AG04449 (cell line): ENCODE measurements around the gene GSK3B.

ENCODE experiments used
- CTCF ChIA-PET: fragments of 350-600 bp; formaldehyde crosslinking; extraction: SDS; loops from one replicate; lab custom pipeline; 2021; ENCODE audit warnings: antibody characterized with exemption; lab: Yijun Ruan, JAX
- POLR2A ChIA-PET: fragments of 400-600, 350-600 bp; formaldehyde crosslinking; extraction: SDS; loops from one replicate; lab custom pipeline; 2020; ENCODE audit warnings: antibody characterized with exemption, inconsistent platforms; lab: Yijun Ruan, JAX
- DNase-seq: peaks from one replicate; pipeline ENCODE4 v3.0.0-alpha.2; 2010; ENCODE audit warnings: low read depth, low spot score
- H3K4me3 ChIP-seq: 2 replicates; pipeline ENCODE4 v1.5.1; 2011; ENCODE audit warnings: low read depth, mild to moderate bottlenecking, control low read depth, low read length
- TF ChIP-seq, protein P1 (sequence below): IDR thresholded peaks from one replicate; pipeline ENCODE4 v1.5.1; 2011; ENCODE audit warnings: mild to moderate bottlenecking, moderate library complexity, low read length, control low read depth, inconsistent platforms; ENCODE audit not compliant: insufficient read depth; ENCODE audit errors: missing control alignments

GSK3B gene

GRCh38 chr3:119885746-119886530, 208.3 kb downstream of the GSK3B start:
- DNase-seq = no peak
- ChIA-PET POLR2A (no interaction called here), CTCF (no interaction called here)
- TF ChIP-seq, protein P1, sequence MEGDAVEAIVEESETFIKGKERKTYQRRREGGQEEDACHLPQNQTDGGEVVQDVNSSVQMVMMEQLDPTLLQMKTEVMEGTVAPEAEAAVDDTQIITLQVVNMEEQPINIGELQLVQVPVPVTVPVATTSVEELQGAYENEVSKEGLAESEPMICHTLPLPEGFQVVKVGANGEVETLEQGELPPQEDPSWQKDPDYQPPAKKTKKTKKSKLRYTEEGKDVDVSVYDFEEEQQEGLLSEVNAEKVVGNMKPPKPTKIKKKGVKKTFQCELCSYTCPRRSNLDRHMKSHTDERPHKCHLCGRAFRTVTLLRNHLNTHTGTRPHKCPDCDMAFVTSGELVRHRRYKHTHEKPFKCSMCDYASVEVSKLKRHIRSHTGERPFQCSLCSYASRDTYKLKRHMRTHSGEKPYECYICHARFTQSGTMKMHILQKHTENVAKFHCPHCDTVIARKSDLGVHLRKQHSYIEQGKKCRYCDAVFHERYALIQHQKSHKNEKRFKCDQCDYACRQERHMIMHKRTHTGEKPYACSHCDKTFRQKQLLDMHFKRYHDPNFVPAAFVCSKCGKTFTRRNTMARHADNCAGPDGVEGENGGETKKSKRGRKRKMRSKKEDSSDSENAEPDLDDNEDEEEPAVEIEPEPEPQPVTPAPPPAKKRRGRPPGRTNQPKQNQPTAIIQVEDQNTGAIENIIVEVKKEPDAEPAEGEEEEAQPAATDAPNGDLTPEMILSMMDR = no peak
- H3K4me3 ChIP-seq = no peak overlapping the region

DNA sequence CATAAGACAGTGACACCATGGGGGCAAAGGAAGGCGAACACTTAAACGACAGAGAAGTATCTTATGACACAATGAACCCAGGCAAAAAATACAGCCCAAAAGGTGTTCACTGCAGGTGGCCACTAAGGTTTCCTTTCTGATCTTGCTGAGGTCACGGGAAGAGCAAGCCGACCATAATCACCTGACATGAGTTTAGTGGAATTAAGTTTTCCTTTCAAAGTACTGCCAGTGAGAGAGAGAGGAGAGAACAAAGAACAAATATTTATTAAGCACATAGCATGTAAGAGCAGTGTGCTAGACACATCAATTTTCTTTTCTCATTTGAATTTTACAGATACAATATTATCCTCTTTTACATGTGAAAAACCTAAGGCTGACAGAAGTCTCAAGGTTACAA, 210.1 kb downstream of the GSK3B start:
- no peak overlapping the region for H3K4me3 ChIP-seq
- TF ChIP-seq, protein P1 = no peak
- ChIA-PET CTCF (interaction anchor here (1.7 kb wide), 1 partner anchor 8 kb away, joined by 8 read pairs; no protein-coding TSS in a partner anchor), POLR2A (no interaction called here)
- DNase-seq = no peak

GRCh38 chr3:119883461-119884160, 210.6 kb downstream of the GSK3B start:
- CTCF ChIA-PET = interaction anchor here (1.7 kb wide), 1 partner anchor 8 kb away, joined by 8 read pairs; no protein-coding TSS in a partner anchor
- DNase-seq = no peak
- TF ChIP-seq, protein P1 = no peak
- POLR2A ChIA-PET = no interaction called here
- no peak overlapping the region for H3K4me3 ChIP-seq

- no peak overlapping the region for H3K4me3 ChIP-seq
- ChIA-PET CTCF (interaction anchor here (0.6 to 2.9 kb wide), 2 partner anchors 10 to 11 kb away, joined by 4 to 22 read pairs; no protein-coding TSS in a partner anchor), POLR2A (no interaction called here)
- TF ChIP-seq, protein P1 = no peak
- no peak for DNase-seq
These were observed 213.3 kb downstream of the GSK3B start for GRCh38 chr3:119880966-119881365.

GRCh38 chr3:119873646-119874045, 220.6 kb downstream of the GSK3B start:
- ChIA-PET POLR2A (no interaction called here), CTCF (interaction anchor here (0.8 kb wide), 1 partner anchor 17 kb away, joined by 3 read pairs; no protein-coding TSS in a partner anchor)
- TF ChIP-seq, protein P1 = no peak

GRCh38 chr3:119872773-119873172, 221.5 kb downstream of the GSK3B start:
- TF ChIP-seq, protein P1 = no peak
- ChIA-PET POLR2A (no interaction called here), CTCF (no interaction called here)
- H3K4me3 ChIP-seq = no peak overlapping the region
- no peak for DNase-seq

More at GRCh38 chr3:119873646-119874045, 220.6 kb downstream of the GSK3B start:
- DNase-seq = no peak
- H3K4me3 ChIP-seq = no peak overlapping the region
